Panc1 (cell line): ENCODE measurements around the gene SLC4A5. TPM values are rescaled to one million over a fixed set of nuclear protein-coding genes. Genes with fewer than 3 reads are reported as not detected.

Experiments used
- ATAC-seq: fragments of 200-7000 bp; cut with Tn5 transposase; 2 replicates; pipeline ENCODE4 v1.9.1; 2020; ENCODE audit warnings: mild to moderate bottlenecking, moderate library complexity
- BruUV-seq: library from RNA; stranded (reverse); fragments of 400-500 nt; replicated peaks from 2 replicates; lab custom pipeline; 2021; lab: Mats Ljungman, UMichigan
- CTCF ChIA-PET: fragments of 300-600 bp; sonication (Branson Sonifier 250); formaldehyde crosslinking; loops from one replicate; lab custom pipeline; 2022; ENCODE audit warnings: antibody characterized with exemption; lab: Charles Lee
- POLR2A ChIA-PET: fragments of 300-600 bp; sonication (Branson Sonifier 250); formaldehyde crosslinking; loops from one replicate; lab custom pipeline; 2022; ENCODE audit warnings: antibody characterized with exemption; lab: Charles Lee
- DNase-seq: peaks from one replicate; pipeline ENCODE4 v3.0.0-alpha.2; 2010; ENCODE audit warnings: low read depth, low spot score
- H3K27ac ChIP-seq: 2 replicates; pipeline ENCODE4 v1.5.1; 2011; ENCODE audit warnings: mild to moderate bottlenecking, low read length, inconsistent platforms
- H3K27me3 ChIP-seq: fragments of 200-500 bp; sonication (Bioruptor generic); 2 replicates; pipeline ENCODE4 v1.6.0; 2014; ENCODE audit warnings: low read length, inconsistent platforms; ENCODE audit not compliant: control insufficient read depth, insufficient read depth
- H3K36me3 ChIP-seq: fragments of 200-500 bp; sonication (Bioruptor generic); 2 replicates; pipeline ENCODE4 v1.5.1; 2014; ENCODE audit warnings: inconsistent platforms, mild to moderate bottlenecking, low read length, moderate library complexity; ENCODE audit not compliant: control insufficient read depth, insufficient read depth
- H3K4me1 ChIP-seq: 2 replicates; pipeline ENCODE4 v1.5.1; 2011; ENCODE audit warnings: inconsistent platforms, mild to moderate bottlenecking, low read length, moderate library complexity; ENCODE audit not compliant: control insufficient read depth, insufficient read depth
- H3K4me3 ChIP-seq, 2 experiments: 2 replicates each; pipeline ENCODE4 v1.5.1; 2011 to 2012; ENCODE audit warnings: low read depth in 2 of 2, low read length in 2 of 2, mild to moderate bottlenecking in 2 of 2, inconsistent platforms in 1 of 2, moderate library complexity in 1 of 2
- H3K9me3 ChIP-seq: fragments of 200-500 bp; sonication (Bioruptor generic); 2 replicates; pipeline ENCODE4 v1.5.1; 2014; ENCODE audit warnings: low read depth, mild to moderate bottlenecking, inconsistent platforms, low read length, moderate library complexity; ENCODE audit not compliant: control insufficient read depth, insufficient read depth
- POLR2AphosphoS5 ChIP-seq: IDR thresholded peaks from 2 replicates; pipeline ENCODE4 v1.6.1; 2012; ENCODE audit warnings: mild to moderate bottlenecking, low read depth, low read length, moderate library complexity
- SIN3A ChIP-seq: IDR thresholded peaks from 2 replicates; pipeline ENCODE4 v1.6.1; 2012; ENCODE audit warnings: low read depth, mild to moderate bottlenecking, low read length, moderate library complexity, borderline replicate concordance; ENCODE audit not compliant: insufficient read depth
- TCF7L2 ChIP-seq: IDR thresholded peaks from 2 replicates; pipeline ENCODE4 v1.6.1; 2011; ENCODE audit warnings: mild to moderate bottlenecking, low read depth, low read length, inconsistent platforms
- in situ Hi-C: cut with HindIII; loops from 2 replicates; pipeline ENCODE4 v1.10.0; 2016; ENCODE audit warnings: low sequenced_read_pairs, low pct_unique_long_range_greater_than_20kb
- intact Hi-C: fragments of 100-400 bp; cut with micrococcal nuclease; formaldehyde crosslinking; loops from one replicate; pipeline ENCODE4 v1.10.0; 2022; ENCODE audit not compliant: unreplicated experiment
- total RNA-seq: library from RNA; stranded (reverse); gene quantifications from one replicate; pipeline ENCODE4 v1.2.1, GENCODE V29; 2021; ENCODE audit not compliant: unreplicated experiment
- TF ChIP-seq, protein P1 (sequence below), 2 experiments: IDR thresholded peaks; 2 replicates each; pipeline ENCODE4 v1.6.1; 2011 to 2012; ENCODE audit warnings: low read depth in 2 of 2, control low read depth in 1 of 2, low read length in 1 of 2, mild to moderate bottlenecking in 1 of 2, moderate library complexity in 1 of 2; ENCODE audit not compliant: insufficient read depth in 1 of 2
- TF ChIP-seq, protein P2 (sequence below): fragments of 450-650 bp; IDR thresholded peaks from 2 replicates; pipeline ENCODE4 v1.5.1; 2017; ENCODE audit warnings: mild to moderate bottlenecking

The SLC4A5 gene
- total RNA-seq, 1 experiment from 2014 or later, result 1.2 TPM

DNA sequence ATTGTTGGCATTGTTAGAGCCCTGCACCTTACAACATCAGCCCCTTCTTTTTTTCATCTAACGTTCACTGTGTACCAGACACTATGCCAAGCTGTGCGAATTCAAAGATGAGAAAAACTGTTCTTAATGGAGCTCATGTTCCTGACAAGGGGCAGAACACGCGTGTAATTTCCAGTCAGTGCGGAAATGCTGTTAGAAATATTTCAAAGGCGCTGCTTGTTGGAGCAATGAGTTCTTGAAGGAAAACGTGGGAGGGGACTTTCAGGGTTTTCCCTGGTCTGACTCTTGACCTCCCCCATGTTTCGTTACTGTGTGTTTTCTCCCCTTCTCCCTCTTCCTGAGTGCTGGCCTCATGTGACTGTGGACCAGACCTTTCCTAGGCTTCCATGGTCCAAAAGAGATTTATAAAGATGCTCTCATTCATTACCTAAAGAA lies 143.3 kb downstream of the SLC4A5 start:
- BruUV-seq, result TSS peak; percentile 74

GRCh38 chr2:74199275-74199701 lies 143.9 kb downstream of the SLC4A5 start:
- BruUV-seq, result no TSS peak
- H3K27me3 ChIP-seq, result no peaks in the 10 kb centered on the region
- TF ChIP-seq TCF7L2 (no peak), POLR2AphosphoS5 (no peak), SIN3A (no peak)
- TF ChIP-seq, protein P1, sequence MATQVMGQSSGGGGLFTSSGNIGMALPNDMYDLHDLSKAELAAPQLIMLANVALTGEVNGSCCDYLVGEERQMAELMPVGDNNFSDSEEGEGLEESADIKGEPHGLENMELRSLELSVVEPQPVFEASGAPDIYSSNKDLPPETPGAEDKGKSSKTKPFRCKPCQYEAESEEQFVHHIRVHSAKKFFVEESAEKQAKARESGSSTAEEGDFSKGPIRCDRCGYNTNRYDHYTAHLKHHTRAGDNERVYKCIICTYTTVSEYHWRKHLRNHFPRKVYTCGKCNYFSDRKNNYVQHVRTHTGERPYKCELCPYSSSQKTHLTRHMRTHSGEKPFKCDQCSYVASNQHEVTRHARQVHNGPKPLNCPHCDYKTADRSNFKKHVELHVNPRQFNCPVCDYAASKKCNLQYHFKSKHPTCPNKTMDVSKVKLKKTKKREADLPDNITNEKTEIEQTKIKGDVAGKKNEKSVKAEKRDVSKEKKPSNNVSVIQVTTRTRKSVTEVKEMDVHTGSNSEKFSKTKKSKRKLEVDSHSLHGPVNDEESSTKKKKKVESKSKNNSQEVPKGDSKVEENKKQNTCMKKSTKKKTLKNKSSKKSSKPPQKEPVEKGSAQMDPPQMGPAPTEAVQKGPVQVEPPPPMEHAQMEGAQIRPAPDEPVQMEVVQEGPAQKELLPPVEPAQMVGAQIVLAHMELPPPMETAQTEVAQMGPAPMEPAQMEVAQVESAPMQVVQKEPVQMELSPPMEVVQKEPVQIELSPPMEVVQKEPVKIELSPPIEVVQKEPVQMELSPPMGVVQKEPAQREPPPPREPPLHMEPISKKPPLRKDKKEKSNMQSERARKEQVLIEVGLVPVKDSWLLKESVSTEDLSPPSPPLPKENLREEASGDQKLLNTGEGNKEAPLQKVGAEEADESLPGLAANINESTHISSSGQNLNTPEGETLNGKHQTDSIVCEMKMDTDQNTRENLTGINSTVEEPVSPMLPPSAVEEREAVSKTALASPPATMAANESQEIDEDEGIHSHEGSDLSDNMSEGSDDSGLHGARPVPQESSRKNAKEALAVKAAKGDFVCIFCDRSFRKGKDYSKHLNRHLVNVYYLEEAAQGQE (IDR thresholded peaks at IDR 0.05; ENCODE audit: insufficient read depth in 1 of 2, low read depth in 2 of 2, low read length in 1 of 2), result no peak
- TF ChIP-seq, protein P2, sequence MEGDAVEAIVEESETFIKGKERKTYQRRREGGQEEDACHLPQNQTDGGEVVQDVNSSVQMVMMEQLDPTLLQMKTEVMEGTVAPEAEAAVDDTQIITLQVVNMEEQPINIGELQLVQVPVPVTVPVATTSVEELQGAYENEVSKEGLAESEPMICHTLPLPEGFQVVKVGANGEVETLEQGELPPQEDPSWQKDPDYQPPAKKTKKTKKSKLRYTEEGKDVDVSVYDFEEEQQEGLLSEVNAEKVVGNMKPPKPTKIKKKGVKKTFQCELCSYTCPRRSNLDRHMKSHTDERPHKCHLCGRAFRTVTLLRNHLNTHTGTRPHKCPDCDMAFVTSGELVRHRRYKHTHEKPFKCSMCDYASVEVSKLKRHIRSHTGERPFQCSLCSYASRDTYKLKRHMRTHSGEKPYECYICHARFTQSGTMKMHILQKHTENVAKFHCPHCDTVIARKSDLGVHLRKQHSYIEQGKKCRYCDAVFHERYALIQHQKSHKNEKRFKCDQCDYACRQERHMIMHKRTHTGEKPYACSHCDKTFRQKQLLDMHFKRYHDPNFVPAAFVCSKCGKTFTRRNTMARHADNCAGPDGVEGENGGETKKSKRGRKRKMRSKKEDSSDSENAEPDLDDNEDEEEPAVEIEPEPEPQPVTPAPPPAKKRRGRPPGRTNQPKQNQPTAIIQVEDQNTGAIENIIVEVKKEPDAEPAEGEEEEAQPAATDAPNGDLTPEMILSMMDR, result no peak
- CTCF ChIA-PET, result interaction anchor here (1.1 kb wide), 1 partner anchor 21 kb away, joined by 3 read pairs; the partner anchor contains the start of gene MOB1A
- peaks cover 3% of the 10 kb centered on the region for H3K36me3 ChIP-seq
- H3K27ac ChIP-seq, result peak overlapping the region; percentile 60
- intact Hi-C loops, result no loop called here
- peak overlapping the region; percentile 63 to 99 for H3K4me3 ChIP-seq
- POLR2A ChIA-PET, result interaction anchor here (0.7 to 1.1 kb wide), 3 partner anchors 11 to 423 kb away, joined by 3 to 12 read pairs (median 4); partner anchors contain the start of gene MOB1A
- ATAC-seq (no peak), DNase-seq (no peak)
- H3K4me1 ChIP-seq, result peaks cover 32% of the 10 kb centered on the region
- H3K9me3 ChIP-seq, result no peaks in the 10 kb centered on the region
- in situ Hi-C loops, result no loop called here

More for the DNA sequence above, 143.3 kb downstream of the SLC4A5 start:
- Histone ChIP-seq H3K27me3 (no peaks in the 10 kb centered on the region), H3K27ac (peak overlapping the region; percentile 60), H3K9me3 (no peaks in the 10 kb centered on the region), H3K4me1 (peaks cover 38% of the 10 kb centered on the region), H3K4me3 (peak overlapping the region; percentile 63 to 99), H3K36me3 (peaks cover 3% of the 10 kb centered on the region)
- CTCF ChIA-PET, result no interaction called here
- intact Hi-C loops, result no loop called here
- POLR2A ChIA-PET, result interaction anchor here (1.1 kb wide), 1 partner anchor 11 kb away, joined by 3 read pairs; no protein-coding TSS in a partner anchor
- DNase-seq (no peak), ATAC-seq (no peak)
- TF ChIP-seq TCF7L2, result no peak
- TF ChIP-seq SIN3A, result 0 out of 2 replicates have a peak, but pooled peaks have one; percentile 69
- in situ Hi-C loops, result no loop called here
